TTC549 (cell line): Measurements from ENCODE around the gene NLGN1.
"Not testable (repeated sequence)": the region's sequence is repeated elsewhere in the genome, so short reads cannot be mapped to it uniquely, and the experiment has no call there.

ENCODE experiments used
- FAIRE-seq: peaks from 2 replicates; lab custom pipeline; 2012; peaks lifted over from hg19 to GRCh38; lab: Jason Lieb, UNC

Gene NLGN1

DNA sequence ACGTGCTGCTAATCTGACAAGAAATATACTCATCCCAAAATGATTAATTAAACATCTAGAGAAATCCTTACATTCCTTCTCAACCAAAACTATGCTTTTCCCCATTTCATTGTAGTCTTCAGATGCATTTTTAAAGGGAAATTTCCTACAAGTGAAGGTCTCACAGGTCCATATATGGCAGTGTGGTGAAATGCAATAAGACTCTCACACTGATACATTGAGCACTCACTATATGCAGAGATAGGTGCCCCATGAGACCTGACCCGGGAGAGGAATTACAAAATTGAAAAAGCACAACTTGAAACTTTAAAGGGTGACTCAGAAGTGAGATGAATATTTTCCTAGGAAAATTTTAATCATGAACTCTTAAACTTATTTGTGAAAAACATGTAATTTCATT, 832.4 kb downstream of the NLGN1 start:
- no peak for FAIRE-seq

DNA sequence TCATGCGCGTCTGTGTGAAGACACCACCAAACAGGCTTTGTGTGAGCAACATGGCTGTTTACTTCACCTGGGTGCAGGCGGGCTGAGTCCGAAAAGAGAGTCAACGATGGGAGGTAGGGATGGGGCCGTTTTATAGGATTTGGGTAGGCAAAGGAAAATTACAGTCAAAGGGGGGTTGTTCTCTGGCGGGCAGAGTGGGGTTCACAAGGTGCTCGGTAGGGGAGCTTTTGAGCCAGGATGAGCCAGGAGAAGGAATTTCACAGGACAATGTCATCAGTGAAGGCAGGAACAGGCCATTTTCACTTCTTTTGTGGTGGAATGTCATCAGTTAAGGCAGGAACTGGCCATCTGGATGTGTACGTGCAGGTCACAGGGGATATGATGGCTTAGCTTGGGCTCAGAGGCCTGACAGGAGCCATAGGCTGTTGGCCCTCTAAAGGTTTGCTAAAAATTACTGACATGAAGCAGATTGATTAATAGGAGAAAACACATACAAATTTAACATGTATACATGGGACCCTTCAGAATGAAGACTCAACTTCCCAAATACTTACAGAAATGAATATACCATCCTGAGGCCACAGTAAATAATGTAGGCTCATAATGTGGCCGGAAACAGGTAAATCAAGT, 834.6 kb downstream of the NLGN1 start:
- not testable (repeated sequence) for FAIRE-seq

DNA sequence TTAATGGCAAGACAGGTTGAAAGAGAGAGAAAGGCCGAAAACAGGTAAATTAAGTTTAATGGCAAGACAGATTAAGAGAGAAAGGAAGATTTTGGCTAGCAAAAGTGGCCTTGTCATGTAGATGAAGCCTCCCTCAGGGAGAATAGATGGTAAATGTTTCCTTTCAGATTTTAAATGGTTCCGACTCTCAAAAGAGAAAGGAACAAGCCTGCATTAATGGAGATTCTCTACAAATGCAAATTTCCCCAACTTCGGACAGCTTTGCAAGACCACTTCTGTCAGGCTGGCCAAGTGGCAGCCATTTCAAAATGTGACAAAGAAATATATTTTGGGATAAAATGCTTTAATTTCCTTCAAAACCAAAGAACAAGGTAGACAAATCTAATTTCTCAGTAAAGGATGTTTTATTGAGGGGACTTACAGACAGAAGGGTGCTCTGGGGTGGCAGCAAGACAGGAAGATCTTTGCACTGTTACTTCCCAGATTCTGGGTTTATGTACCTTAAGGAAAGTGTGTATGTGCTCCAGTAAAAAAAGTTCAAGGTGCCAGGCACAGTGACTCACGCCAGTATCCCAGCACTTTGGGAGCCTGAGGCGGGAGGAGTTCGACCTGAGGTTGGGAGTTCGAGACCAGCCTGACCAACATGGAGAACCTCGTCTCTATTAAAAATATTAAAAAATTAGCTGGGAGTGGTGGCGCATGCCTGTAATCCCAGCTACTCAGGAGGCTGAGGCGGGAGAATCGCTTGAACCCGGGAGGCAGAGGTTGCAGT, 835.3 kb downstream of the NLGN1 start:
- FAIRE-seq, result no peak

DNA sequence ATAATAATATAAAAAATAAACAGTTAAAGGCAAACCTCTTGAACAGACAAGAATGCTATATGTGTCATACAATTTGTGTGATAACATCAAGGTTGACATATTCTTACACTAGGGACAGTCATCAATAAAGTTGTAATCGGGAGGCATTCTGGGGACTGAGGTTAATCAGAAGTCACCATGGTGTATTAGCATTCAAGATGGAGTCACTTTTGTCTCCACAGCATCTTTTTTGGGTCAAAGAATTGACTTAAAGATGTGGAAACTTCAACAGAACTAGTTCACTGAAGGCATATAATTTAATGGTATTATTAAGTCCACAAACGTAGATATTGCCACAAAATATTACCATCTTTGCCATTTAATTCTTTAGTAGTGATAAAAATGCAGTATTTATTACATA, 836.0 kb downstream of the NLGN1 start:
- no peak for FAIRE-seq

DNA sequence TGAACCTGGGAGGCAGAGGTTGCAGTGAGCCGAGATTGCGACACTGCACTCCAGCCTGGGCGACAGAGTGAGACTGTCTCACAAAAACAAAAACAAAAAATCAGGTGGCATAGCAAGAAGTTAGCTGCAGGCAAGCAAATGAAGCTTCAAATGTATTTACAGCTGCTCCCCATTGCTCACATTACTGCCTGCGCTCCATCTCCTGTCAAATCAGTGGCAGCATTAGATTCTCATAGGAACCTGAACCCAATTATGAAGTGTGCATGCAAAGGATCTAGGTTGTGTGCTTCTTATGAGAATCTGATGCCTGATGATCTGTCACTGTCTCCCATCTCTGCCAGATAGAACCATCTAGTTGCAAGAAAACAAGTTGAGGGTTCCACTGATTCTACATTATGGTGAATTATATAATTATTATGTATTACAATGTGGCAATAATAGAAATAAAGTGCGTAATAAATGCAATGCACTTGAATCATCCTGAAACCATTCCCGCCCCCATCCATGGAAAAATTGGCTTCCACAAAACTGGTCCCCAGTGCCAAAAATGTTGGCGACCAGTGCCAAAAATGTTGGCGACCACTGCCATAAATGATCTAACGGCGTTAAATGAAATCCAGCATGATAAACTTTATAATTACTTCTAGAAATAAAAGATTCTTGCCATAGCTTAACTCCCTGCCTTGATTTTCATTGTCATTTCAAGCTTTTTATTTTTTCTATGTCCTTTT, 844.9 kb downstream of the NLGN1 start:
- no peak for FAIRE-seq

DNA sequence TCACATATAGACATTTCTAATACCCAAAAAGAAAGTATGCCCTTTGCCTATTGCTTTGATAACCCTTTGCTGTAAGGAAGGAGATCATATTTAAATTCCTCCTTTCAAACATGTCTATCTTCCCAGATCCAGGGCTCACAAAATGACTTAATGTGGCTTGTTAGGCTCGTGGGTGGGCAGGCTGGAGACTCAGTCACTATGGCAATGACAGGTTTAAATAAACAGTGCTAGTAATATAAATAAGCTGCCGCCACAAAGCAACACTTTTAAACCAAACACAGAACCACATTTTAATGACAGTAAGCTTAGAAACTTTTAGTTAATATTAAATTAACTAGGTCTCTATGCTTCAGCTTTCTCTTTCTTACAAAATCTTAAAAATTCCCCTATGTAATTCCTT, 845.6 kb downstream of the NLGN1 start:
- no peak for FAIRE-seq

DNA sequence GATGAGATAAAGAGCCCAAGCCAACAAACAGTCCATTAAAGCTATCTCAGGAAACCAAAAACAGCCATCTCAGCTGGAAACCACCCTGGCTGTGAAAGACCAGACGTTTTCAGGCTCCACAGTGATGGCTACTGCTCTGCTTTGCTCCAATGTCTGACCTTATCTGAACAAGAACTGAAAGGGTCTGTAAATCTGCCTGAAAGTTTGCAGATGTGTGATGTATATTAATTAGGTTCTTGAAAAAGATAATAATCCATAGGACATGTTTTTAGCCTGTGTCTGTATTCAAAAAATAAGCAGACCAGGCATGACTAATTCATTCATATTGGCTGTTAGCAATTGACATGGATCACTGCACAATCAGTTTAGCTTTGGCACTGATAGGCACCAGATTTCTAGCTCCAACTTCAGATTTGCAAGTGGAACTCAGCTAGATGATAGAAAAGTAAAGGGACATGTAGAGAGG, 850.2 kb downstream of the NLGN1 start:
- FAIRE-seq, result no peak

DNA sequence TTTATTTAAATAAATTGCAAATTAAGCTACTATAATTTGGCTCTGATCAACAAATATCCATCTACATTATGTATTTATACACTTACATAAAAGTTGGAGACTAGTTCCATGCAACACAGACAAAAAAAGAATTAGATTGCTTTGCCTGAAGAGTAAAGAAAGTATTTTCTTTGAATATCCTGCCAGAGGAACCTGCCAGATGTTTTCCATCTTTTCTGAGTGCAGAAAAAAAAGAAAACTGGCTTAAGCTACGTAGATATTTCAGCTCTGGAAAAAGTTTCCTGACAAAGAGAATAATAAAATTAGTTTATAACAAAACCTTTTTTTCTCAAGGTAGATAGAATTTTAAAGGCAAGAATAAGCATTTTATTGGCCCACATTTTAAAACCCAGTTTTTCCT, 854.1 kb downstream of the NLGN1 start:
- no peak for FAIRE-seq

DNA sequence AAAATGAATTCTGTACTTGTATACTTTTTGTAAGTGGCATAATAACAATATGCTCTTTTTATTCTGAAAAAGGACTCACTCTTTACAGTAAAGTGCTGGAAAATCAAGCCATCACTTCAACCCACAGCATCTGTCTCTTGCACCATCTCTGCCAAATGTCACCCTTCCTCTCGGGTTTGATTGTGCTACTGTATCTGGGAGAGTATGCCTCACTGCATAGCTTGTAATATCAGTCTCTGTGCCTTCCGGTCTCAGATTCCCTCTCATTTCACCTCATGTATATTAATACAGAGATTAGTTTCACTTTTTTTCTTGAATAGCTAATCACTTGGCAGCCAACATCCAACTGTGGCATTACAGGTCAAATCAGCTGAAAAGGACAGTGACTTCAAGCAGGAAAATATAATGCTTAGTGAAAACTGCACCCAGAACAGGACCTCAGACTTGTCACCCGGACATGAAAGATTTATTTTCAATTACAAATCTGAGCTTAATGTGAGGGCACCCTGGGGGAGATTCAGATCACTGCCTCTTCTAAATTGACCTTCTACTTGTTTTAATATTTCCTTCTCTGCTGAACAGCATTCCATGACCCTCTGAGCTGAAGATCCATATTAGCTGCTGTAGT, 855.8 kb downstream of the NLGN1 start:
- FAIRE-seq, result no peak

DNA sequence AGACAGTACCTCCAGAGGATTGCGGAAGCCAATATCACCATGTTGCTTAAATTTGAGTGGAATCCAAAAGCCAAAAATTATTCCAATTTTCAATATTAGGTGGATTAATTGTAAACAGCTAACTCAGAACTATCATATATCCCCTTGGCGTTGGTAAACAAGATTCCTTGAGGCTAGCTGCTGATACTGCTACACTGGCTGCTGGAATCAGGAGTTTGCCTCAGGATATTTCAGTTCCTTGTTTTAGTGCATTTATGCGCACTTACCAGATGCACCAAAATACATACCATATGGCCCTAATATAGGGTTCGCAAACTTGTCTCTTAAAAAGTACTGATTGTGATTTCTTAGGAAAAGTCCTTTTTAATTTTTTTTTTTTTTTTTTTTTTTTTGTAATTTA, 856.4 kb downstream of the NLGN1 start:
- no peak for FAIRE-seq

DNA sequence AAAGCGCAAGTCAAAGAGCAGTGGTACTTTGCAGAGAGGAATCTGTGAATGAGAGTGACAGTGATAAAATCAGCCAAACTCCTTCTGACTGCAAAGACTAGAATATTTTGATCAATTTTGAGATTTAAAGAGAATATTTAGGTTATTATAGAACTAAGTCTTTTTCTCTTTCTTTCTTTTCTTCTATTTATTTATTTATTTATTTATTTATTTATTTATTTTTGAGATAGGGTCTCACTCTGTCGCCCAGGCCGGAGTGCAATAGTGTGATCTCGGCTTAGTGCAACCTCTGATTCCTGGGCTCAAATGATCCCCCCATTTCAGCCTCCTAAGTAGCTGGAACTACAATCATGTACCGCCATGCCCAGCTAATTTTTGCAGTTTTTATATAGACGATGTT, 857.9 kb downstream of the NLGN1 start:
- no peak for FAIRE-seq

DNA sequence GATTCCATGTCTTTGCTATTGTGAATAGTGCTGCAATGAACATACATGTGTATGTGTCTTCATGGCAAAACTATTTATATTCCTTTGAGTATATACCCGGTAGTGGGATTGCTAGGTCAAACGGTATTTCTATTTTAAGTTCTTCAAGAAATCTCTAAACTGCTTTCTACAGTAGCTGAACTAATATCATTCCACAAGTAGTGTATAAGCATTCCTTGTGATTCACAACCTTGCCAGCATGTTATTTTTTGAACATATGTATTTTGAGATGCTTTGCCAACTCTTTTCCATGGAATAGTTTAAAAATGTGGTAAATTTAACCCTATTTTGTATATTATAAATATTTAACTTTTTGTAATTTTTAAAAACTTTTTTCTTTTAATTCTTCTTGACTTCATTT, 868.9 kb downstream of the NLGN1 start:
- no peak for FAIRE-seq

DNA sequence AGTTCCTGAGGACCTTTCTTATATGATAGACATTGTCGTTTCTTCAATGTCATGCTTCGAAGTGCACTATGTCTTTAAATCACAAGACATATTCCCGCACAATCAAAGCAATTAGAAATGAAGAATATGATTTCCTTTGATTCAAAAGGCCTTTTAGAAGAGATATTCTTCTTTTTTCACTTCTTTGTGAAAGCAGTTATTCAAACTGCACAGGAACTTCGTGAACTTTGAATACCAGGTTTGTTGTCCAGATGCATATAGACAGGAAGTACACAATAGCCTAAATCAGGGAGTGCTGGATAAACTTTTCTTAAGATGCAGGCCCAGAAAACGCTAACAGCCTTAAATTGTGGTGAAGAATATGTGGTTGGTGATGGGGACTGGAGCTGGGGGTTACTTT, 870.5 kb downstream of the NLGN1 start:
- FAIRE-seq, result no peak

DNA sequence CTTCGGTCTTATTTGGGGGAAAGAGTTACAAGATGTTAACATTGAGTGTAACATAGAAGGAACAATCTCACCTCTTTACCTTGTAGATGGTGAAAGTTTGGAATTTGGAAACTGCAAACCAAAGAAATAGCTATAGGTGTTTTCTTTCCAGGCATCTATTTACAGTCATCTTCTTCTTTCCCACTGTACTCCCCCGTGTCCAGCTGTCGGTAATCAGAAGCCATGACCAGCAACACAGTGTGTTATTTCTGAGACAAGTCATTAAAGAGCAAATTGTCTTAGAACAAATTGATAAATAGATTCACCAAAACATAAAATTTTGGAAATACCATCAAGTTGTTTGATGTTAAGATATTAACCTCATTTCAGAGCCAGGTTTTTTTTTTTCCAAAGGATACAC, 871.0 kb downstream of the NLGN1 start:
- FAIRE-seq, result no peak

DNA sequence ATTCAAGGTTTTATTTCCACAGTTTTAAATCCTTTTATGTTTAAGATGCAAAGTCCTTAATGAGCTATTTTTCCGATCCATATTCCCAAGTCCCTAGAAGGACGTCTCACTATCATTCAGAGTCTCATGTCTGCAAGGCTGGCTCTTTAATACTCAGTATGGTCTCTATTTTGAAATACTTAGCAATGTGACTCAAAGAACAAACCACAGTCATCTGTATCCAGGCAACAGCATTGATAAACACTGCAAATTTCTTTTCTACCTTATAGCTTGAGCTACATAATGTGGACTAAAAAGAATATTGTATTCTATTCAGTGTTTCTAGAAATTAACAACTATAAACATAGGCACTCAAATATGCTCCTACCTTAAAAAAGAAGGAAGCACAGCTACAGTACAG, 873.3 kb downstream of the NLGN1 start:
- FAIRE-seq, result no peak

DNA sequence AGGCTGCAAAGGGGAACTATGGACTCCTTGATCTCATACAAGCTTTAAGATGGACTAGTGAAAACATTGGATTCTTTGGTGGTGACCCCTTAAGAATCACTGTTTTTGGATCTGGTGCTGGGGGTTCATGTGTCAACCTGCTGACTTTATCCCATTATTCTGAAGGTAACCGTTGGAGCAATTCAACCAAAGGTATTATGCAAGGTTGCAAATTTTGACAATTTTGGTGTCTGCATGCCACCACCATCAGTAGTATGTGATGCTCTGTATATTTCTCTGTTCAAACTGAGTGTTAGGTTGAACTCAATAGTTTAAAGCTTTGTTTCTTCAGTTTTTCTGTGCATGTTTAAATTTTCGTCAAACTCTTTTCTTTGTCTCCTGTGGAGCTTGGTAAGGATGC, 877.8 kb downstream of the NLGN1 start:
- FAIRE-seq, result no peak

DNA sequence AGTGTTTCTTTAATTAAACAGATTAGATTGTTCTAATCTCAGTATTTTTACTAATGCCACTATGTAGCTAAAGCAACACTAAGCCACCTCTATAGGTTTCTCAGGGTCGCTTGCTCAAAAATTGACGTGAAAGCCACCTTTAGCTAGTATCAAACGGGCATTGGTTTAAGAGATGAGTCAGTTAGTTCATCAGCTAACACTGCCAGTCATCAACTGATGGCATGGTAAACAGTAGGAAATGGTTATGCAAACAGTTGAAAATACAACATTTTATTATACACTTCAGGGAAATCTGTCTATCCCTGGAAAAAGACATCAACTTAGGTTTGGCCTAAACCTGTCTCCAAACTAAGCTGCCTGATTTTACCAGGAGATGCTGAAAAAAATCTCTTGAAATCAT, 879.3 kb downstream of the NLGN1 start:
- FAIRE-seq, result no peak

DNA sequence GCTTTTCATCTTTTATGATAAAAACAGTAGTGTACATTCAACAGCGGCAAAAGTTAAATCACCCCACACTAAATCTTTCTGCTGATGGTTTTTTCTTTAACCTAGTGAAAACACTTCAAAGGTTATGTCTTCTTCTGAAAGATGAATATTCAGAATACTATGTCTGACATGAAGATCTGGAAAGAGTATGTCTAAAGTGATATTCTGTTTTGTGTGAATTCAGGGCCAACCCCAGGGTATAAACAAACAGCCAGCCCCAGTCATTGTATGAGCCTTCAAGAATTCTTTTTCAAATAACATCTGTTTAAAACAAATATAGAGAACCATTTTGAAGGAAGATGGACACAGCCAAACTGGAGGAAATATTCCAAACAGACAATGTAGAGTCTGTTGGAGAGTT, 880.5 kb downstream of the NLGN1 start:
- FAIRE-seq, result no peak

DNA sequence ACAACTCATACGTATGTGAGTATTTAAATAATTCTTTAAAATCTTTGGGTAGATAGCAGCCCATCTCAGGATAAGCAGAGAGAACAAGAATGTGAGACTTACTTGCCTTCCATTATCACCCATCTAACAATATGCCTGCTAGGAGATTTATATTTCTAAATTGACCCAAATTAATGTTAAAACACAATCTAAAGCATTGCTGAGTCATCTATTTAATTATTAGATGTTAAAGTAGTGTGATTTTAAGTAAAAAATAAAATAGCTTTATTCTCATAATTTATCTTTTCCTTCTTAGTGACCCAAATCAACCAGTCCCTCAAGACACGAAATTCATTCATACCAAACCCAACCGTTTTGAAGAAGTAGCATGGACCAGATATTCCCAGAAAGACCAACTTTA, 882.6 kb downstream of the NLGN1 start:
- no peak for FAIRE-seq

DNA sequence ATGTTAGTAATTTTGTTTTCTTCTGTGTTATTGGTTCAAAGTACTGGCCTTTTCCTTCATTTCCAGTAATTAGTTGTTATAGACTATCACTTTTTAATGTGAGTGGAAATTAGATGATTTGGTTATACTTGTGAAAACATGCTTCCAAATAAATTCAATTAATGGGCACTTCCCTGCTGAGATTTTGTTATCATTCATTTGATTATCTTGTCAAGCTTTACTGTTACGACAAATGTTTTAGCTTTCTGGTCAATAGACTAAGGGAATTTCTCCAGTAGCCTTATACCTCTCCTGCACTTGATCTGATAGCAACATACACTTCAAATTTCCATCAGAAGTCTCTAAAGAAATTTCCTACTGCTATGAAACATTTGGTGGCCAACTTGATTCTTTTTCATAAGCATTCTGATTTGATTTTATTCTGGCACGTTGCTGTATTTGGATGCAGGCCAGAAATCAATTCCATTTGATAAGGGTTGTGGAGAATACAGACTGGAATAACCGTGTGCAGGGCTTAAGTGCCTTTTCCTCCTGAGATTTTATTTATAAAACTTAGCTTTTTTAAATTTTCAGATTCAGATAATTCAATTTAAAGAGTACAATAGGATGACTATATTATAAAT, 887.8 kb downstream of the NLGN1 start:
- FAIRE-seq, result no peak

DNA sequence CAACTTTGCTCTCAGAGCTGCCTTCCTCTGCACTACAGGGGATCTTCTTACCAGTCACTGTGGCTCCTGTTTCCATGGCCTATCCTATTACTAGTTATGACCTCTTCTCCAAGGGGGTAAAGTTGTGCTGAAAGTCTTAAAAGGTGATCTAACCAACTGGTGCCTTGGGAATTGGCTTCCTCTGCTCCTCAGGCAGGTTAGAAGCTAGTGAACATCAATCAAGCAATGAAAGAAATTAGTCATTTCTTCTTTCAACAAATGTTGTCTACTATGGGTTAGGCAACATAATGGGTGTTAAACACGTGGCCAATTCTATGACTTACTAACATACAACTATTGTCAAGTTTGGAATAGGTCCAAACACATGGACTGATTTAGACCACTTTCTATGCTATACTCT, 890.2 kb downstream of the NLGN1 start:
- no peak for FAIRE-seq

DNA sequence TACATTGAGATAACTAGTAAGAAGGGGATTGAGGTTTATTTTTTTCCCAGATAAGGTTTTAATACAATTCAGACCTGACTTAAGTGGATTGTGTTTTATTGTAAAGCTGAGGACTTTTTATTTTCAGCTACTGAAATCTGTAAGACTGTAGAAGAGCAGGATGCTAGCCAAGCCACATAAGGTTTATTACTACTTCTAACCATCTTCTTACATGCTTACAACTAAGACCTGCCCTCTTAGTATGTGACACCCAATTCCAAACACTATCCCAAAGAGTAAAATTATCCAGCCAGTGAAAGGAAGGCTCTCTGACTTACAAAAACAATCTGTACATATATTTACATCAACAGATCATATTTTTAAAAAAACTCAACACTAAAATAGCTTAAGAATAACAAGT, 897.1 kb downstream of the NLGN1 start:
- no peak for FAIRE-seq
